ENCODE data around the gene KRTAP10-11.
"Not testable (repeated sequence)": the region's sequence is repeated elsewhere in the genome, so short reads cannot be mapped to it uniquely, and the experiment has no call there.

KRTAP10-11 gene

GRCh38 chr21:44686000-44686781 is 40.0 kb downstream of the KRTAP10-11 start:
- H3K27ac ChIP-seq, result no peak overlapping the region
- no peaks in the 10 kb centered on the region for H3K4me1 ChIP-seq
- no peaks in the 10 kb centered on the region for H3K9me3 ChIP-seq
- intact Hi-C loops (cut with DNase I; ENCODE audit: low total_unique reads), result no loop called here
- no peaks in the 10 kb centered on the region for H3K36me3 ChIP-seq
- DNase-seq, result peak in 1 of 2 donors; percentile 40
- H3K4me3 ChIP-seq, result no peak overlapping the region
- TF ChIP-seq CTCF (IDR thresholded peaks at IDR 0.05), result no peak
- peaks cover 0 to 29% of the 10 kb centered on the region in 2 donors for H3K27me3 ChIP-seq

- H3K27me3 ChIP-seq, result peaks cover 0 to 29% of the 10 kb centered on the region in 2 donors
- no peak overlapping the region for H3K27ac ChIP-seq
- TF ChIP-seq CTCF (IDR thresholded peaks at IDR 0.05), result no peak
- peaks cover 0 to under 1% (median 0%) of the 10 kb centered on the region in 3 donors for H3K9me3 ChIP-seq
- H3K4me3 ChIP-seq, result no peak overlapping the region
- H3K4me1 ChIP-seq, result no peaks in the 10 kb centered on the region
- DNase-seq, result peak in 1 of 2 donors; percentile 50
- intact Hi-C loops (cut with DNase I; ENCODE audit: low total_unique reads), result no loop called here
- no peaks in the 10 kb centered on the region for H3K36me3 ChIP-seq
Measured at GRCh38 chr21:44686843-44687561, 40.8 kb downstream of the KRTAP10-11 start.

DNA sequence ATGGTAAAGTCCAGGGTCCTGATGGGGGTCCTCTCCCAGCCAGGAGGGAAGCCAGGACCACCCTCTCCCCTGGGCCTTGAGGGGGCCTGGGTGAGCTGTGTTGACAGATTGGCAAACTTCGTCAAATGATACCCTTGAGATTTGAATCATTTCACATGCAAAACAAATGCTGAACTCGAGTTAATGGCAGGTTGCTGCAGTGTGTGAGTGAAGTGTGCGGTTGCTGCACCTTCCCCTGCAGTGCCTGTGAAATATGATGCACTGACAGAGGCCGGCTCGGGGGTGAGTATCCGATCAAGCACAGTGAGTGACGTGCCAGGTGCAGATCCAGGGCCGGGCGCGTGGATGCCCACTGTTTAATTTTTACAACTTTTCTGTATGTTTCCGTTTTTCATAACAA is 41.5 kb downstream of the KRTAP10-11 start:
- Histone ChIP-seq H3K36me3 (no peaks in the 10 kb centered on the region), H3K4me1 (no peaks in the 10 kb centered on the region), H3K27me3 (peaks cover 0 to 29% of the 10 kb centered on the region in 2 donors), H3K27ac (no peak overlapping the region), H3K9me3 (peaks cover 0 to 7% (median 2%) of the 10 kb centered on the region in 3 donors), H3K4me3 (no peak overlapping the region)
- DNase-seq, result no peak
- intact Hi-C loops (cut with DNase I; ENCODE audit: low total_unique reads), result no loop called here
- no peak for TF ChIP-seq CTCF (IDR thresholded peaks at IDR 0.05)

DNA sequence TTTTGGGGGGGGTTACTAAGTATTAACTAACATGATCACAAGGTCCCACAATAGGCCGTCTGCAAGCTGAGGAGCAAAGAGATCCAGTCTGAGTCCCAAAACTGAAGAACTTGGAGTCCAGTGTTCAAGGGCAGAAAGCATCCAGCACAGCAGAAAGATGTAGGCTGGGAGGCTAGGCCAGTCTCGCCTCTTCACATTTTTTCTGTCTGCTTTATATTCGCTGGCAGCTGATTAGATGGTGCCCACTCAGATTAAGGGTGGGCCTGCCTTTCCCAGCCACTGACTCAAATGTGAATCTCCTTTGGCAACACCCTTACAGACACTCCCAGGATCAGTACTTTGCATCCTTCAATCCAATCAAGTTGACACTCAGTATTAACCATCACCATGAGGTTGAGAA is 43.5 kb downstream of the KRTAP10-11 start:
- H3K4me3 ChIP-seq; DNase-seq; H3K4me1 ChIP-seq; H3K36me3 ChIP-seq; H3K27ac ChIP-seq; intact Hi-C loops (cut with DNase I; ENCODE audit: low total_unique reads): not testable (repeated sequence)
- peaks cover 0 to 31% of the 10 kb centered on the region in 2 donors for H3K27me3 ChIP-seq
- H3K9me3 ChIP-seq, result peaks cover 0 to 16% (median 6%) of the 10 kb centered on the region in 3 donors

DNA sequence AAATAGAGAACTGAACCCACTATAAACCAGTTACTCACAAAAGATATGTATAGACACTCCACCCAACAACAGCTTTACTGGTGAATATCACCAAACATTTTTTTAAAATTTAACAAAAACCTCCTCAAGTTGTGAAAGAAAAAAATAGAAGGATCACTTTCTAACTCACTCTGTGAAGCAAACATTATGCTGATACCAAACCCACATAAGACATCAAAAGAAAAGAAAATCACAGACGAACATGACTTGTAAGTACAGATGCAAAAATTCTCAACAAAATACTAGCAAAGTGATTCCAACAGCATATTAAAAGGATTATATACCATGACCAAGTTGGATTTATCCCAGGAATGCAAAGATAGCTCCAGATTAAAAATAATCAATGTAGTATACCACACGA is 45.5 kb downstream of the KRTAP10-11 start:
- Histone ChIP-seq H3K36me3 (no peaks in the 10 kb centered on the region), H3K4me3 (no peak overlapping the region), H3K9me3 (peaks cover 0 to 16% (median 6%) of the 10 kb centered on the region in 3 donors), H3K27me3 (peaks cover 0 to 42% of the 10 kb centered on the region in 2 donors), H3K27ac (no peak overlapping the region), H3K4me1 (no peaks in the 10 kb centered on the region)
- no peak for TF ChIP-seq CTCF (IDR thresholded peaks at IDR 0.05)
- no peak for DNase-seq
- intact Hi-C loops (cut with DNase I; ENCODE audit: low total_unique reads), result no loop called here

All from tibial artery (tissue), 4 donors.